GM04504 (cell line): Measurements from ENCODE around the gene UBE2Q1.

Source experiments
- DNase-seq: peaks from one replicate; pipeline ENCODE4 v3.0.0-alpha.2; 2012; ENCODE audit warnings: low read depth

Gene UBE2Q1

DNA sequence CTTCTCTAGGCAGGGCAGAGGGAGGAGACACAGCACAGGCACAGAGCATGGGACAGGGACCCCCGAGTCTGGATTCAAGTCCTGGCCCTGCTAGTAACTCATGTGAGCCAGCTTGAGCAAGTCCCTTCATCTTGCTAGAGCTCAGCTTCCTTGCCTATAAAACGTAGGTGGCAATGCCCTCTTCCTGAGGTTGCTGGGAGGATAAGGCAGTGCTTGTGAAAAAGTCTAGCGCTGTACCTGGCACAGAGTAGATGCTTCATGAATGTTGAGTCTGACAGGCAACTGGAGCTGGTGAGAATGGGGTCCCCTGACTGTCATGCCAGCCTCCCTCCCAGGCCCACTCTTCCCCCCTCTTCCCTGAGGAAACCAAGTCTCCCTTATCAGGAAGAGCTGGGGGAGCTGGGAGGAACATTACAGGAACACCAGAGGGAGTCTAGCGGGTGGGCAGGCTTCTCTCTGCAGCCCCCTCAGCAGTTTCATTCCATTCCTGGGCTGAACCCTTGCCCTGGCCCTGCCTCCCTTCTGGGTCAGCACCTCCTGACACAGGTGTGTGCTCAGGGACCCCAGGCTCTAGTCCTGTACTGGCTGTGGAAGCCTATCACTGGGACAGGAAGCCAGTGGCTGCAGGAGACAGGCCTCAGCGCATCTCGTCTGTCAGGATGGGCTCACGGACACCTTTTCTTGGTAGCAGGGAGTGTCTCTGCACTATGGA is 19.0 kb upstream of the UBE2Q1 start:
- no peak for DNase-seq

- DNase-seq: no peak
These were observed 17.6 kb upstream of the UBE2Q1 start for GRCh38 chr1:154575951-154576566.

DNA sequence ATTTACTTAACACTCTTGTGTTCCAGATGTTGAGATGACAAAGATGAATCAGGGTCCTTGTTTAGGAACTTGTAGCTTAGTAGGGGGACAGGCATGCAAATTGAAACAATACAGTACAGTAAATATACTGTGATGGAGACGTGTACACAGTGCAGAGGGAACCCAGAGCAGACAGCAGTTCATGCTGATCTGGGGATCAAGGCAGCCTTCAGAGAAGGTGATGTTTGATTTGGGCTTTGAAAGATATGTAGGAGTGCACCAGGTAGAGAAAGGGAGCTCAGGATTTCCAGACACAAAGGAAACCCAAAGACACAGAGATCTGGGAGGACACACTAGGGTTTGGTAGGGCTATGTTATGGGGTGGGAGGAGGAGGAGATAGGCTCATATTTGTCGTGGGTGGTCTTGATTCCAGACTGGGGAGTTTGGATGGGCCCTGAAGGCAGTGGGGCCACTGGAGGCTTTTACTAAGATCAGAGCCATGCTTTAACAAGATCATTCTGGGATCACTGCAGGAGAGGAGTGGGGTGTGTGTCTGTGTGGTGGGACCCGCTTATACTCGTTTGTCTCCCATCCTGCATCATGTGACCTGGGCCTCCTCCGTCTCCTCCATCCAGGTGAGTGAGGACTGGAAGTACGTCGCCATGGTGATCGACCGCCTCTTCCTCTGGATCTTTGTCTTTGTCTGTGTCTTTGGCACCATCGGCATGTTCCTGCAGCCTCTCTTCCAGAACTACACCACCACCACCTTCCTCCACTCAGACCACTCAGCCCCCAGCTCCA is 16.9 kb upstream of the UBE2Q1 start:
- no peak for DNase-seq

- peak; percentile 8 for DNase-seq
These were observed 16.3 kb upstream of the UBE2Q1 start for GRCh38 chr1:154574716-154575115.

GRCh38 chr1:154573168-154573510 is 14.7 kb upstream of the UBE2Q1 start:
- DNase-seq: no peak

- DNase-seq: no peak
These were observed 14.2 kb upstream of the UBE2Q1 start for GRCh38 chr1:154572468-154573167.

DNA sequence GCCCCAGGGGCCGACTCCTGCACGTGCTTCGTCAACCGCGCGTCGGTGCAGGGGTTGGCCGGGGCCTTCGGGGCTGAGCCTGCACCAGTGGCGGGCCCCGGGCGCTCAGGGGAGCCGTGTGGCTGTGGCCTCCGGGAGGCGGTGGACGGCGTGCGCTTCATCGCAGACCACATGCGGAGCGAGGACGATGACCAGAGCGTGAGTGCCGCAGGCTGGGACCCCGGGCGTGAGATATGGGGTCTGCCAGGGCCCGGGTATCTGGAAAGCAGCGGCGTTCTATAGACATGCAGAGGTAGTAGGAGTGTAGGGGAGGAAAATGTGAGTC is 13.5 kb upstream of the UBE2Q1 start:
- no peak for DNase-seq

DNA sequence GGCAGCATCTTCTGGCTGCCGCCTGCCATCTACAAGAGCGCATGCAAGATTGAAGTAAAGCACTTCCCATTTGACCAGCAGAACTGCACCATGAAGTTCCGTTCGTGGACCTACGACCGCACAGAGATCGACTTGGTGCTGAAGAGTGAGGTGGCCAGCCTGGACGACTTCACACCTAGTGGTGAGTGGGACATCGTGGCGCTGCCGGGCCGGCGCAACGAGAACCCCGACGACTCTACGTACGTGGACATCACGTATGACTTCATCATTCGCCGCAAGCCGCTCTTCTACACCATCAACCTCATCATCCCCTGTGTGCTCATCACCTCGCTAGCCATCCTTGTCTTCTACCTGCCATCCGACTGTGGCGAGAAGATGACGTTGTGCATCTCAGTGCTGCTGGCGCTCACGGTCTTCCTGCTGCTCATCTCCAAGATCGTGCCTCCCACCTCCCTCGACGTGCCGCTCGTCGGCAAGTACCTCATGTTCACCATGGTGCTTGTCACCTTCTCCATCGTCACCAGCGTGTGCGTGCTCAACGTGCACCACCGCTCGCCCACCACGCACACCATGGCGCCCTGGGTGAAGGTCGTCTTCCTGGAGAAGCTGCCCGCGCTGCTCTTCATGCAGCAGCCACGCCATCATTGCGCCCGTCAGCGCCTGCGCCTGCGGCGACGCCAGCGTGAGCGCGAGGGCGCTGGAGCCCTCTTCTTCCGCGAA is 12.9 kb upstream of the UBE2Q1 start:
- DNase-seq: no peak

GRCh38 chr1:154568157-154568815 is 9.8 kb upstream of the UBE2Q1 start:
- DNase-seq: no peak

- DNase-seq: peak; percentile 10
These were observed 9.1 kb upstream of the UBE2Q1 start, which contains the start of gene CHRNB2 for GRCh38 chr1:154567386-154568156. Gene CHRNB2 (plus strand): TSS chr1:154567778. CDS start chr1:154568045, 267 bp downstream.

DNA sequence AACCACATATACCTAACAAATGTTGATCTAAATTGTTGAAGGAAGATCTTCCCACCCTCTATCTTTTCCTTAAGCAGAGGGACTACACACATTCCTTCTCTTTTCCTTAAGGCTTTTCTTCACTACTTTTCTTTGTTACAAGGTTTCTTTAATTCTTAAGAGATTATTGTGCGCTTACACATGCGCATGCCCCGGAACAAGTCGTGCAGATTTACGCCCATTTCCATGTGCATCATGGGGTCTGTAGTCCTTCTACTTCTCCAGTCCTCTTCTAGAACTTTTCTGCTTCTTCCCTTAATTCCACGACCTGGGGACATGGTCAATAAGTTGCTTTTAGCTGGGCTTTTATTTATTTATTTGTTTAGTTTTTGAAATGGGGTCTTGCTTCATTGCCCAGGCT is 7.4 kb upstream of the UBE2Q1 start:
- no peak for DNase-seq

- peak; percentile 77 for DNase-seq
These were observed 1.1 kb upstream of the UBE2Q1 start for GRCh38 chr1:154559466-154560044.

DNA sequence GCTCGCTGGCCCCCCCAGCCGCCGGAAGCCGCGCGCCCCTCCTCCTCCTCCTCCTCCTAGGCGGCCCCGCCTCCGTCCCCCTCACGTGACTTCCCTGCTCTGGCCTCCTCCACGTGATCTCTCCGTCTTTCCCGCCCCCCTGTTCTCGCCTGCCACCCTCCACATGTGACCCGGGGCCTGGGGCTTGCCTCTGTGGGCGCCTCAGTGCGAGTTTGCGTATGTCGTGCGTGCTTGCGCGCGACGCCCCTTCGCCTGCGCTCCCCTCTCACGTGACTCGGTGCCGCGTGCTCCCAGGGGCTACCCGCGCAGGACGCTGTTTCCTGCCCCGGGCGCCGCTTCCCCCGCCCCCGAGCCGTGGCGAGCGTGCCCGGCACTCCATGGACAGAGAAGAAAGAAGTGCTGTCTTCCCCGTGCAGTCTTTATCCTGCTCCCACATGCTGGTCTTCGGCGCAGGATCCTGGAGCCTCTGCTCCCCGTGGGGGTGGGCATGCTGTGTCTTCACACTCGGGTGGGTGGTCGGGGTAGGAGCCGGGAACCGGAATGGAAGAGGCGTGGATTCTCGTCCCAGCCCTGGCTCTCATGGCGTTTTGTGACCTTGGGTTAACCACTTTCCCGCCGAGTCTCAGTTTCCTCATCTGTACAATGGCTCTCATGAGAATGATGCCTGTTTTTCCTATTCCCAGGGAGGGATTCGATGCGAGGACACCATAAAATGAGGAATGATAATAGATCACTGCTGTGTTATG is 431 bp upstream of the UBE2Q1 start:
- peak; percentile 97 for DNase-seq

DNA sequence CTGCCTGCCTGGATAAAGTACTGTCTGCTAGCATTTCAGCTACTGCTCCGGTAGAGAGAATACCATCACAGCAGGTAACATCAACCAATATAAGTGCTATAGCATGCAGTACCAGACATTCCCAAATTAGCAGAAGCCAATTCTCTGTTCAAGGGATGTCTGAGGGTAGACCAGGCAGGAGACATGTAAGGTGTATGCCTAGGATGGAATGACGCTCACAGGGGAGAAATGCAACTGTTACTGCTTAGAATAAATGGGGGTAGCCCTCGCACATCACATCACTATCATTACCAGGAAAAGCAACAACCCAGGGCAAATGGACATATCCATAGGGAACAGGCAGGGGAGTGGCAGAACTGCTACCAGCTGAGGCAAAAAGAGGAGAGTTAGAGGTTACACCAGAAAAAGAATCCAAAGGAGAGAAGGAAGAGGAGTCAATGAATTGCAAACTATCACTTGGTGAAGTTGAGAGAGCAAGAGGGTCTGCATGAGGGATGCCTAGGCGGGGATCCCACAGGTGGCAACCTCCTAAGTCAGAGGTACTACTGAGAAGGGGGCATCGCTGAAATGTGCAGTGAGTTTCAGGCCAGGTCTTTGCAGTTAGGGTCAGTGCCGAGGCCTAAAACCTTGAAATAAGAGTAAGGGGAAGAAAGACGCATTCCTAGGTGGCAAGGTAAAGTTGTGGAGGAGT is 1.1 kb downstream of the UBE2Q1 start:
- DNase-seq: no peak

DNA sequence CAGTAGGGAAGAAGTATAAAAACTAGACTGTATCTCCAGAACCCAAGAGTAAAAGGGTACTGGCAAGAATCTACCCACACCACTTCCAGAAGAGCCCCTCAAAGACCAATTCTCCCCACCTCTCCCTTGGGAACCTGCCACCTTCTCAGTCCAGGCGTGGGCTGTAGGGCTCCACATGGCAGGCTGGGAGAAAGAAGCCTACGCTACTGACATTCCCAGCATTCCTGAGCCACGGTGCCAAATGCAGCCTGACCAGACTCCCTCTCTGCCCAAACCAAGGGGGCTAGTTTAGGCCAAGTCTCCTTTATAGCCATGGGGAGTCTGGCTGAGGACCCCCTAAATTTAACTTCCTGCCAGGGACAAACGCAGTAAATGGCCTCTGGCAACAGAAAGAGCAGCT is 2.0 kb downstream of the UBE2Q1 start:
- DNase-seq: no peak

DNA sequence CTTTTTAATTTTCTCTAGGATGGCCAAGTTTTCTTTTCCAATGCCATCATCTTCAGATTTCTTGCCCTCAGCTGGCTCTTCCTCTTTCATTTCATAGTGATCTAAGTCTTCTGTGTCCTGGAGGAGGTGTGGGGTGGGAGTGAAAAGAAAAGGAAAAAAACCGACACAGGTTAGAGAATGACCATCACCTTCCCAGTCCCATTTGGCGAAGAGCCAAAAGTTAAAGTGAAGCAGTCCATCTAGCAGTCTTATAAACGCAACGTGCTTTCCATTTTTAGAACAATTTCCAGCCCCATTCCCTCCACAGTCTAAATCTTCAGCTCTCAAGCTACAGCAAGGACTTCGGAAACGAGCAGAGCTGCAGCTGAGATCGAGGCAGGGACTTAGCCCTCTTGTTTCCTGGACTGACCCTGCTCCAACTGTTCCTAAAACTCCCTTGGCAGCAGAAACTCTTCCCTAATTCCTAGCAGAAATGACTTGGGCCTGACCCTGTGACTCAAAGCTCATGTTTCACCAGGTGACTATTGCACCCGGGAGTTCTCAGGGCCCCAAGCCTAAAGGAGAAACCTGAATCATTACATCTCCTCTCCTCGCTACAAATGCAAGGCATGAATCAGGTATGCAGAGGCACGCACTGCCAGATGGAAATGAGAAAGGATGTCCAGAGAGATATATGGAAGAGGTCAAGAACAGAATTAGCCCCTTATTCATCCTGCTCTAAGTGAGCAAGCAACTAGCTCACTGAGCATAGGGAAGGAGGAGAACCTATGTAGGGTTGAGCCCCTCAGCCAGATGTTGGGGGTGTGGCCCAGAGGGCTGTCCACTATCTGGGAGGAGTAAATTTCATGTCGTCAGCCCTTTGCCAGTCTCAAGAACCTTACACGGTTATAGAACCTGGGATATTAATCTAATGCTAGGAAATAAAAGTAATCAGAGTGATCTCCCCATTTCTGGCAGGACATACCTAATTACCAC is 5.1 kb downstream of the UBE2Q1 start:
- no peak for DNase-seq

- DNase-seq: no peak
These were observed 6.4 kb downstream of the UBE2Q1 start for GRCh38 chr1:154552036-154552435.

DNA sequence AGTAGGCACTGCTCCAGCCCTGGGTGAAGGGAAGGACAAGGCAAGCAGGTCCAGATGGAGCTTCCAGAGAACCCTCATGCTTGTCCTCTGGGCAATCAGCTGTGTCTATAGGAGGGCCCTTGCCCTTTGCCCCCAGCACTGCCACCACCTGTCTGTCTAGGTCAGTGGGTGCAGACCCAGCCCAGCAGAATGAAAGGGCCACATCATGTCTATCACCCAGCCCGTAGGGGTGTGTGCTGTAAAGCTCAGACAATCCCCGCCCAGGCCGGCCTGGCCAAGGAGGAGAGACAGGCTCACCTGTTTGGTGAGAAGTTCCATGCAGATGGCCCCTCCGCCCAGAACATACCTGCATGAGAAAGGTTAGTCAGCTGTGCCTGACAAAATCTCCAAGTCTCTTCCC is 7.0 kb downstream of the UBE2Q1 start:
- DNase-seq: no peak
